H1 (cell line): ENCODE data around the gene DPY19L1. TPM values are rescaled to one million over a fixed set of nuclear protein-coding genes. Genes with fewer than 3 reads are reported as not detected.

ENCODE experiments used
- CTCF ChIA-PET: fragments of 300-600 bp; sonication (Branson Sonifier 250); formaldehyde crosslinking; loops from one replicate; lab custom pipeline; 2021; ENCODE audit not compliant: partially characterized antibody; lab: Charles Lee
- POLR2A ChIA-PET: fragments of 300-600 bp; sonication (Branson Sonifier 250); formaldehyde crosslinking; loops from one replicate; lab custom pipeline; 2021; ENCODE audit warnings: inconsistent platforms; ENCODE audit not compliant: partially characterized antibody; lab: Charles Lee
- DNase-seq, 2 experiments: peaks; one replicate each; pipeline versions ENCODE4 v3.0.0 to v3.0.0-alpha.2; 2010 to 2022; ENCODE audit warnings: low spot score in 2 of 2, low read depth in 1 of 2, mixed read lengths in 1 of 2
- FAIRE-seq: peaks from 2 replicates; lab custom pipeline; 2011; peaks lifted over from hg19 to GRCh38; lab: Jason Lieb, UNC
- H2AFZ ChIP-seq: 2 replicates; pipeline ENCODE4 v1.8.1; 2012; ENCODE audit warnings: low read length, inconsistent platforms
- H2AK5ac ChIP-seq: 2 replicates; pipeline ENCODE4 v1.6.1; 2013; ENCODE audit warnings: low read depth, low read length
- H2BK120ac ChIP-seq: replicated peaks from 2 replicates; pipeline ENCODE3; 2013; ENCODE audit warnings: low read depth, low read length, inconsistent platforms
- H2BK12ac ChIP-seq: 2 replicates; pipeline ENCODE4 v1.6.1; 2013; ENCODE audit warnings: low read depth, low read length
- H2BK15ac ChIP-seq: 2 replicates; pipeline ENCODE4 v1.6.1; 2013; ENCODE audit warnings: low read length
- H2BK20ac ChIP-seq: 2 replicates; pipeline ENCODE4 v1.6.1; 2013; ENCODE audit warnings: low read length
- H2BK5ac ChIP-seq: 2 replicates; pipeline ENCODE4 v1.6.1; 2013; ENCODE audit warnings: low read depth, low read length
- H3K14ac ChIP-seq: 2 replicates; pipeline ENCODE4 v1.6.1; 2013; ENCODE audit warnings: inconsistent platforms; ENCODE audit not compliant: insufficient read length
- H3K18ac ChIP-seq: 2 replicates; pipeline ENCODE4 v1.6.1; 2013; ENCODE audit warnings: low read length; ENCODE audit errors: extremely low read depth
- H3K23ac ChIP-seq: 2 replicates; pipeline ENCODE4 v1.6.1; 2013; ENCODE audit warnings: inconsistent platforms; ENCODE audit not compliant: insufficient read length
- H3K23me2 ChIP-seq: 2 replicates; pipeline ENCODE4 v1.6.1; 2013; ENCODE audit warnings: low read depth, low read length
- H3K27ac ChIP-seq: 2 replicates; pipeline ENCODE4 v1.6.1; 2011; ENCODE audit warnings: low read depth, low read length, inconsistent platforms
- H3K27me3 ChIP-seq, 4 experiments: replicated peaks in 1 of 4; 1 replicate in 1 of 4; 2 replicates in 3 of 4; pipeline versions ENCODE4 v1.6.1 to v1.8.1; 2011 to 2013; ENCODE audit warnings: low read length in 3 of 4, mild to moderate bottlenecking in 3 of 4, inconsistent platforms in 2 of 4, mixed read lengths in 2 of 4, moderate library complexity in 1 of 4; ENCODE audit not compliant: control insufficient read depth in 3 of 4, insufficient read depth in 3 of 4; ENCODE audit errors: extremely low read depth in 1 of 4
- H3K36me3 ChIP-seq, 4 experiments: 2 replicates each; pipeline versions ENCODE4 v1.6.1 to v1.8.1; 2011 to 2013; ENCODE audit warnings: mild to moderate bottlenecking in 4 of 4, low read length in 3 of 4, moderate library complexity in 2 of 4, control low read depth in 1 of 4, inconsistent platforms in 1 of 4; ENCODE audit not compliant: insufficient read depth in 4 of 4, control insufficient read depth in 2 of 4
- H3K4ac ChIP-seq: replicated peaks from 2 replicates; pipeline ENCODE3; 2013; ENCODE audit warnings: low read length, low read depth, mixed read lengths, inconsistent platforms; ENCODE audit not compliant: insufficient read length
- H3K4me1 ChIP-seq, 4 experiments: replicated peaks in 1 of 4; 1 replicate in 1 of 4; 2 replicates in 3 of 4; pipeline versions ENCODE4 v1.6.1 to v1.8.1; 2011 to 2013; ENCODE audit warnings: low read length in 3 of 4, inconsistent platforms in 2 of 4, mixed read lengths in 1 of 4; ENCODE audit not compliant: insufficient read depth in 4 of 4, control insufficient read depth in 3 of 4
- H3K4me2 ChIP-seq, 2 experiments: 2 replicates each; pipeline versions ENCODE4 v1.6.1 to v1.8.1; 2011 to 2013; ENCODE audit warnings: low read depth in 2 of 2, low read length in 2 of 2, control low read depth in 1 of 2, inconsistent platforms in 1 of 2, mild to moderate bottlenecking in 1 of 2; ENCODE audit not compliant: insufficient read depth in 1 of 2
- H3K4me3 ChIP-seq, 4 experiments: fragments of 200-600, 300-600 bp in 1 of 4; sonication (generic), shearing (Covaris generic), sonication (Bioruptor Twin) in 1 of 4; 2 replicates each; pipeline versions ENCODE4 v1.5.1 to v1.8.1; 2011 to 2016; ENCODE audit warnings: low read length in 4 of 4, low read depth in 3 of 4, control low read depth in 2 of 4, inconsistent platforms in 2 of 4, mild to moderate bottlenecking in 2 of 4, mixed read lengths in 1 of 4, moderate library complexity in 1 of 4; ENCODE audit not compliant: insufficient read depth in 2 of 4; ENCODE audit errors: extremely low read depth in 1 of 4
- H3K56ac ChIP-seq: replicated peaks from 2 replicates; pipeline ENCODE3; 2013; ENCODE audit warnings: low read depth, mild to moderate bottlenecking, mixed read lengths, low read length, inconsistent platforms; ENCODE audit not compliant: insufficient read length
- H3K79me1 ChIP-seq: 2 replicates; pipeline ENCODE4 v1.6.1; 2013; ENCODE audit warnings: low read depth, low read length, control low read depth
- H3K79me2 ChIP-seq, 2 experiments: 2 replicates each; pipeline versions ENCODE4 v1.6.1 to v1.8.1; 2012 to 2013; ENCODE audit warnings: low read length in 2 of 2, mild to moderate bottlenecking in 2 of 2, inconsistent platforms in 1 of 2; ENCODE audit not compliant: insufficient read depth in 2 of 2, control insufficient read depth in 1 of 2
- H3K9ac ChIP-seq, 4 experiments: replicated peaks in 1 of 4; 1 replicate in 1 of 4; 2 replicates in 3 of 4; pipeline versions ENCODE4 v1.6.1 to v1.8.1; 2011 to 2013; ENCODE audit warnings: low read depth in 3 of 4, low read length in 3 of 4, control low read depth in 2 of 4, mild to moderate bottlenecking in 2 of 4, moderate library complexity in 2 of 4, inconsistent platforms in 1 of 4; ENCODE audit errors: extremely low read depth in 1 of 4
- H3K9me3 ChIP-seq, 2 experiments: 2 replicates each; pipeline versions ENCODE4 v1.6.1 to v1.8.1; 2012 to 2013; ENCODE audit warnings: mild to moderate bottlenecking in 2 of 2, moderate library complexity in 2 of 2, control low read depth in 1 of 2, inconsistent platforms in 1 of 2, low read depth in 1 of 2, low read length in 1 of 2, mixed read lengths in 1 of 2; ENCODE audit not compliant: insufficient read depth in 2 of 2
- H4K20me1 ChIP-seq, 2 experiments: replicated peaks in 1 of 2; 2 replicates each; pipeline versions ENCODE3 to v1.8.1; 2011 to 2013; ENCODE audit warnings: inconsistent platforms in 2 of 2, low read length in 2 of 2, mild to moderate bottlenecking in 1 of 2; ENCODE audit not compliant: insufficient read depth in 2 of 2, control insufficient read depth in 1 of 2
- H4K5ac ChIP-seq: 2 replicates; pipeline ENCODE4 v1.6.1; 2013; ENCODE audit warnings: low read length, low read depth, mixed read lengths, inconsistent platforms; ENCODE audit not compliant: insufficient read length
- H4K8ac ChIP-seq: 2 replicates; pipeline ENCODE4 v1.8.0; 2013; ENCODE audit warnings: mild to moderate bottlenecking, moderate library complexity, low read length, inconsistent platforms; ENCODE audit not compliant: insufficient read depth; ENCODE audit errors: extremely low read depth
- H4K91ac ChIP-seq: replicated peaks from 2 replicates; pipeline ENCODE3; 2013; ENCODE audit warnings: low read length, mixed read lengths, inconsistent platforms; ENCODE audit not compliant: insufficient read length
- CTCF ChIP-seq, 3 experiments: IDR thresholded peaks; 1 replicate in 2 of 3; 2 replicates in 1 of 3; pipeline versions ENCODE4 v1.5.1 to v1.6.1; 2011; ENCODE audit warnings: low read length in 3 of 3, mild to moderate bottlenecking in 3 of 3, inconsistent platforms in 2 of 3, low read depth in 1 of 3, moderate library complexity in 1 of 3; ENCODE audit not compliant: insufficient read depth in 1 of 3; ENCODE audit errors: control extremely low read depth in 1 of 3
- WGBS, 2 experiments: shearing (Covaris generic) in 1 of 2; methylation state at CpG; one replicate each; pipeline versions ENCODE4 v1.1.6 to v1.1.7; 2013 to 2015; ENCODE audit warnings: low lambda C conversion rate in 2 of 2, mixed read lengths in 2 of 2, inconsistent platforms in 1 of 2, low coverage in 1 of 2, missing lambda C conversion rate in 1 of 2; ENCODE audit not compliant: insufficient replicate concordance in 2 of 2, insufficient coverage in 1 of 2, insufficient read length in 1 of 2; ENCODE audit errors: extremely low coverage in 1 of 2, missing lambda C conversion rate in 1 of 2; 5-methylcytosine and 5-hydroxymethylcytosine counted together
- polyA plus RNA-seq, 7 experiments: library from polyadenylated mRNA; depleted of rRNA in 3 of 7; stranded (reverse) in 5 of 7; unstranded in 2 of 7; fragments of >200 nt in 5 of 7; fragments of 200-250 nt in 2 of 7; gene quantifications; 1 replicate in 5 of 7; 2 replicates in 1 of 7; 4 replicates in 1 of 7; pipeline versions ENCODE4 v1.2.1 to v1.2.3, GENCODE V29; 2011 to 2013; ENCODE audit warnings: missing spikeins in 2 of 7, mixed read lengths in 2 of 7
- total RNA-seq: library from RNA; stranded (reverse); fragmentation: NEBNext Ultra II Directional; extraction: Animal tissue kit (Norgen Biotek cat#: 25700); gene quantifications from 2 replicates; pipeline ENCODE4 v1.2.1, GENCODE V29; 2021

Gene DPY19L1
- total and polyA plus RNA-seq, 2 of the 8 experiments (the other 6 are each of a cell fraction or from before 2014, with no cell fraction given) = 14.1 to 23.3 TPM

DNA sequence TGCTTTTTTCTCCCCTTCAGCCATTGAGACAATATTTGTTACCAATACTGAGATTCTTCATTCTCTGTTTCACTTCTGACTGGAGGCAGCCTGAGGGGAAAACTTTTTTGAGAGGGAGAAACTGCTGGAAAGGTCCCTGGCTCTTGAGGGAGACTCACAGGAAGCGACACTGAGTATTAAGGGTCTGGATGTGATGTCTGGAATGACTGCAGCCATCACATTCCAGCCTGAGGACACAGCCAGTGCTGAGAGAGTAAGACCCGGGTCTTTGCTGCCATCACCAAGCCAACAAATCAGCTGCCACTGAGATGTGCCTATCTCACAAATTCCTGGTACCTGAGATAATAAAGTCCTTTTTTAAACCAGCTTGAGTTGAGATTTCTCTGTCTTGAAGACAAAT, 157.4 kb downstream of the DPY19L1 start:
- H2AK5ac ChIP-seq = 0 out of 2 replicates have a peak overlapping the region, but pooled peaks have one; percentile 15
- H2AFZ ChIP-seq = no peak overlapping the region
- H4K5ac ChIP-seq = no peak overlapping the region
- DNase-seq = no peak
- no peaks in the 10 kb centered on the region for H3K79me1 ChIP-seq
- H3K23ac ChIP-seq = no peak overlapping the region
- whole genome bisulfite sequencing, 2 experiments = 91% methylated on average over 2 of the region's 2 CpGs; no CpG with 5 or more reads in 1 of the 2 experiments
- peak overlapping the region; percentile 83; the same call in 1 of the 2 replicates for H2BK5ac ChIP-seq
- no peaks in the 10 kb centered on the region for H3K79me2 ChIP-seq
- no peak overlapping the region for H3K14ac ChIP-seq
- FAIRE-seq = no peak
- H4K91ac ChIP-seq = no peak overlapping the region
- H4K20me1 ChIP-seq = no peaks in the 10 kb centered on the region
- no peak for TF ChIP-seq CTCF (IDR thresholded peaks at IDR 0.05; ENCODE audit: control extremely low read depth in 1 of 3, insufficient read depth in 1 of 3, low read depth in 1 of 3, low read length in 3 of 3)
- POLR2A ChIA-PET = no interaction called here
- no peaks in the 10 kb centered on the region for H3K27me3 ChIP-seq
- no peak overlapping the region; the same call in 1 of the 2 replicates for H2BK12ac ChIP-seq
- peaks cover 16 to 19% of the 10 kb centered on the region in 2 experiments for H3K9me3 ChIP-seq
- H3K4me1 ChIP-seq = no peaks in the 10 kb centered on the region; a peak in 1 of 7 replicates
- H3K4me3 ChIP-seq = no peak overlapping the region
- H4K8ac ChIP-seq = no peak overlapping the region
- peak overlapping the region; percentile 94; the same call in 1 of the 2 replicates for H2BK20ac ChIP-seq
- CTCF ChIA-PET = interaction anchor here (0.6 to 1.5 kb wide), 2 partner anchors 21 to 73 kb away, joined by 3 to 4 read pairs; no protein-coding TSS in a partner anchor
- no peak overlapping the region for H2BK120ac ChIP-seq
- no peak overlapping the region for H3K4me2 ChIP-seq
- H3K18ac ChIP-seq = no peak overlapping the region
- H3K36me3 ChIP-seq = peaks cover 0 to 3% (median 0%) of the 10 kb centered on the region in 4 experiments; a peak in 1 of 8 replicates
- no peak overlapping the region for H2BK15ac ChIP-seq
- no peak overlapping the region for H3K56ac ChIP-seq
- H3K27ac ChIP-seq = no peak overlapping the region
- H3K4ac ChIP-seq = no peak overlapping the region
- no peak overlapping the region for H3K9ac ChIP-seq
- peaks cover 3% of the 10 kb centered on the region; the same call in 1 of the 2 replicates for H3K23me2 ChIP-seq
